Measurements from ENCODE around the gene TSPAN16.
"Not testable (repeated sequence)": the region's sequence is repeated elsewhere in the genome, so short reads cannot be mapped to it uniquely, and the experiment has no call there.

TSPAN16 gene

GRCh38 chr19:11331502-11331901, 35.5 kb downstream of the TSPAN16 start:
- no peak for DNase-seq (ENCODE audit: low read depth)
- no peak overlapping the region for H3K4me3 ChIP-seq (ENCODE audit: low read depth, low read length)
- TF ChIP-seq CTCF (IDR thresholded peaks at IDR 0.05; ENCODE audit: control insufficient read depth, extremely low read depth, insufficient read depth) = no peak

GRCh38 chr19:11332822-11333221, 36.9 kb downstream of the TSPAN16 start:
- TF ChIP-seq CTCF (IDR thresholded peaks at IDR 0.05; ENCODE audit: control insufficient read depth, extremely low read depth, insufficient read depth) = no peak
- no peak overlapping the region for H3K4me3 ChIP-seq (ENCODE audit: low read depth, low read length)
- DNase-seq (ENCODE audit: low read depth) = no peak

DNA sequence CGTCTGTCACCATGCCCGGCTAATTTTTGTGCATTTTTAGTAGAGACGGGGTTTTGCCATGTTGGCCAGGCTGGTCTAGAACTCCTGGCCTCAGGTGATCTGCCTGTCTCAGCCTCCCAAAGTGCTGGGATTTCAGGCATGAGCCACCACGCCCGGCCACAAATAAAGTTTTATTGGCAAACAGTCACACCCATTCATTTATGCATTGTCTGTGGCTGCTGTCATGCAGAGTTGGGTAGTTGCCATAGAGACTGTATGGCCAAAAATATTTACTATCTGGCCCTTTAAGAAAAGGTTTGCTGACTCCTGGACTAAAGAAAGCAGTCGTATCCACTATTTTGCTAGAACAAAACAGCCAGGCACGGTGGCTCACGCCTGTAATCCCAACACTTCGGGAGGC, 37.9 kb downstream of the TSPAN16 start:
- DNase-seq (ENCODE audit: low read depth); H3K4me3 ChIP-seq (ENCODE audit: low read depth, low read length): not testable (repeated sequence)

DNA sequence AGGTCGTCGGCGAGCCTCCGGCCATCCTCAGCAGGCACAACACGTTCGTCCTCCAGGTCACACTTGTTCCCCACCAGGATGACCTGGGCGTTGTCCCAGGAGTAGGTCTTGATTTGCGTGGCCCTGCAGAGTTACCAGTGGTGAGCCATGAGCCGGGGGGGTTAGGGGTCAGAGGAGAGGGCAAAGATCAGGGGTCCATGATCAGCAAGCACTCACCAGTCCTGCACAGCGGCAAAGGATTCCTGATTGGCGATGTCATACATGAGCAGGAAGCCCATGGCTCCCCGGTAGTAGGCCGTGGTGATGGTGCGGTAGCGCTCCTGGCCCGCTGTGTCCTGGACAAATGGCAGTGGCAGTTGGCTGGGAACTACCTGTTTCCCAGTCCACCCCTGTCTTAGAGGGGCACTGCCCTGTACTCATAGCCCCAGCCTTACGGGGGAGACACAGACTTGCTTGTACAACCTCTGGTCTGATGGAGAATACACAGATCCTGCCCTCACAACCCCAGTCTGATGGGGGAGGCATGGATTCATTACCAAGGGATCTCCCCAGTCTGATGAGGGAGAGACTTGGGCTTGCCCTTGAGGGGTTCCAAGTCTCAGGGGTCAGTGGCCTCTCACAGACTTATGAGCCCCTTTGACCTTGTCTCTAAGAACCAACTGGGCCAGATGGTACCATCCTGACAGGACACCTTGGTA, 39.6 kb downstream of the TSPAN16 start:
- TF ChIP-seq CTCF (IDR thresholded peaks at IDR 0.05; ENCODE audit: control insufficient read depth, extremely low read depth, insufficient read depth) = no peak
- no peak overlapping the region for H3K4me3 ChIP-seq (ENCODE audit: low read depth, low read length)

DNA sequence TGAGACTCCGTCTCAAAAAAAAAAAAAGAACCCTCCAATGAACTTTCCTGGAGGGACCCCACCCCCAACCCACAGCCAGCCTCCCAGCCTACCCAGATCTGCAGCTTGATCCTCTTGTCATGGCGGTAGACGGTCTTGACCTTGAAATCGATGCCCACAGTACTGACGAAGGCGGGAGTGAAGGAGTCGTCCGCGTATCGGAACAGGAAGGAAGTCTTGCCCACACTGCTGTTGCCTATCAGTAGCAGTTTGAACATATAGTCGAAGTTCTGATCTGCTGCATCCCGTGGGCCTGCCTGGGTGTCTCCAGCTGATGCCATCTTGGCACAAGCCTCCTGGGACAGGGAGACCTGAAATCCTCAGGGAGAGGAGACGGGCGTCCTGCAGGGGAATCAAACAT, 41.1 kb downstream of the TSPAN16 start:
- H3K4me3 ChIP-seq (ENCODE audit: low read depth, low read length) = no peak overlapping the region
- no peak for DNase-seq (ENCODE audit: low read depth)

More for the DNA sequence above, 39.6 kb downstream of the TSPAN16 start:
- DNase-seq (ENCODE audit: low read depth) = no peak

DNA sequence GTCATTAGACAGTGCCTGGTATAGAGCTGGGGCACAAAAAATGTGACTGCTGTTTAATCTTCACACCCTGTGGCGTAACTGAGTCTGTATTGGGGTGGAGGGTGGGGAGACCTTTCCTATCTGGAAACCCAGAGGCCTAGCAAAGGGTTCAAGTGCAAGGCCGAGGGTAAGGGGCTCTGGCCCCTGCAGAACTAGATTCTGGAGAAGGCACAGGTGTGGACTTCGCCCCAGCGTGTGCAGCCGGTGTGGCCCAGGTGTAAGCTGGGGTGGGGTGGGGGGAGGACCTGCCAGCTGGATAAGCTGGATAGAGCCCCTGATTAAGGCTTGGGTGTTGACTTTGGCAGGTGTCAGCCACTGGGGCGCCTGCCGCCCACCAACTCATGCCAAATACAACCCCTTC, 42.2 kb downstream of the TSPAN16 start:
- DNase-seq (ENCODE audit: low read depth) = no peak
- peak overlapping the region; percentile 79 for H3K4me3 ChIP-seq (ENCODE audit: low read depth, low read length)
- TF ChIP-seq CTCF (IDR thresholded peaks at IDR 0.05; ENCODE audit: control insufficient read depth, extremely low read depth, insufficient read depth) = no peak

More for the DNA sequence above, 41.1 kb downstream of the TSPAN16 start:
- no peak for TF ChIP-seq CTCF (IDR thresholded peaks at IDR 0.05; ENCODE audit: control insufficient read depth, extremely low read depth, insufficient read depth)

DNA sequence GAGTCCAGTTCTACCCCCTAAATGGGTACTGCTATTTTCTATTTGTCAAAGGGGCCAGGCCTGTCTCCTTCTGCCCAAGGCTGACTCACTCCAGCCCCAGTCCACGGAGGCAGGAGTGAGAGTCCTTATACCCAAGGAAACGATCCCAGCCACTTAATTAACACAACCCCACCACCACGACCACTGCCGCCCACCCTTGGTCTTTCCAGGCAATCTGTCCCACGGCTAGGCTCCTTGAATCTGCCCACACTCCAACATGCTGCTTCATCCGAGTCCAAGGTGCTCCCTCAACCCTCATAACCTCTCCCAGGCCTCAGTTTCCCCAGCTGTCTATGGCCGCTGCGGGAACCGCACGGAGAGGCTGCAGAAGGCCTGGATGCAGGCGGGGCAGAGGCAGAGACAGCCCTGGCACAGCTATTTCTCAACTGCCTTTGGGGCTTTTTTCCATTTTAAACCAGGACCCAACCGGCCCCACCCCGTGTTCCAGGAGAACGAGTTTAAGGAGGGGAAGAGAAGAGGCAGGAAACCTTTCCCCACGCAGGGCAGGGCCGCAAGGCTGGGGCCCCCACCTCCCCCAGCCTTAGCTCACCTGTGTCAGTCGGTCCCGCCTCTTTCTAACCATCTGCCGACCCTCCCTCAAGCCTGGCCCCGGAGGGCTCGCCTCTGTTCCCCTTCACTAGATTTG, 42.8 kb downstream of the TSPAN16 start:
- peak overlapping the region; percentile 79 for H3K4me3 ChIP-seq (ENCODE audit: low read depth, low read length)
- TF ChIP-seq CTCF (IDR thresholded peaks at IDR 0.05; ENCODE audit: control insufficient read depth, extremely low read depth, insufficient read depth) = no peak
- DNase-seq (ENCODE audit: low read depth) = no peak

All from LNCaP clone FGC (cell line).